B cell (primary cell): ENCODE results near the gene ALOX15B. TPM values are rescaled to one million over a fixed set of nuclear protein-coding genes. Genes with fewer than 3 reads are reported as not detected.
A peak's percentile ranks its signal among the peaks of the same experiment; 100 is the strongest.

Source experiments
- ATAC-seq: fragments of 200-7000 bp; cut with Tn5 transposase; one replicate; pipeline ENCODE4 v1.10.0; 2021; ENCODE audit warnings: low read depth, mild to moderate bottlenecking, moderate number of reproducible peaks, moderate library complexity
- CTCF ChIA-PET: fragments of 350-600 bp; sonication (Branson Sonifier 250); formaldehyde crosslinking; loops from one replicate; lab custom pipeline; 2021; ENCODE audit warnings: antibody characterized with exemption, inconsistent platforms; lab: Charles Lee
- POLR2A ChIA-PET: fragments of 350-600 bp; sonication (Branson Sonifier 250); formaldehyde crosslinking; loops from one replicate; lab custom pipeline; 2021; ENCODE audit warnings: antibody characterized with exemption; lab: Charles Lee
- DNase-seq: peaks from one replicate; pipeline ENCODE4 v3.0.0; 2013
- H2AFZ ChIP-seq: 2 replicates; pipeline ENCODE4 v1.6.1; 2012; ENCODE audit warnings: mild to moderate bottlenecking, low read depth, low read length; ENCODE audit not compliant: insufficient read depth, poor library complexity, severe bottlenecking
- H3K27ac ChIP-seq, 2 donors: 1 replicate in 1 of 2; 2 replicates in 1 of 2; pipeline ENCODE4 v1.5.1; 2012 to 2013; ENCODE audit warnings: low read length in 2 of 2, mild to moderate bottlenecking in 2 of 2, moderate library complexity in 1 of 2
- H3K27me3 ChIP-seq, 4 experiments: fragments of 200-600 bp in 1 of 4; sonication (generic) in 1 of 4; replicated peaks in 1 of 4; 1 replicate in 2 of 4; 2 replicates in 2 of 4; pipeline versions ENCODE4 v1.6.1 to v1.7.0; 2013 to 2016; ENCODE audit warnings: low read length in 3 of 4, mild to moderate bottlenecking in 2 of 4, mixed read lengths in 1 of 4, moderate library complexity in 1 of 4; ENCODE audit not compliant: insufficient read depth in 4 of 4, control insufficient read depth in 3 of 4; ENCODE audit errors: control extremely low read depth in 1 of 4
- H3K36me3 ChIP-seq, 2 experiments: replicated peaks in 1 of 2; 1 replicate in 1 of 2; 2 replicates in 1 of 2; pipeline versions ENCODE4 v1.6.1 to v1.7.1; 2013; ENCODE audit warnings: low read length in 1 of 2; ENCODE audit not compliant: insufficient read depth in 2 of 2, control insufficient read depth in 1 of 2; ENCODE audit errors: control extremely low read depth in 1 of 2, extremely low read depth in 1 of 2
- H3K4me1 ChIP-seq, 2 donors: fragments of 200-600 bp in 1 of 2; sonication (generic) in 1 of 2; 1 replicate in 1 of 2; 2 replicates in 1 of 2; pipeline versions ENCODE4 v1.5.1 to v1.6.1; 2013 to 2017; ENCODE audit warnings: low read length in 2 of 2; ENCODE audit not compliant: control insufficient read depth in 2 of 2, insufficient read depth in 2 of 2
- H3K4me2 ChIP-seq: replicated peaks from 2 replicates; pipeline ENCODE3; 2012; ENCODE audit warnings: mild to moderate bottlenecking, low read depth, low read length; ENCODE audit not compliant: poor library complexity, severe bottlenecking
- H3K4me3 ChIP-seq, 5 experiments: fragments of 200-600 bp in 1 of 5; sonication (generic) in 1 of 5; 1 replicate in 3 of 5; 2 replicates in 2 of 5; pipeline versions ENCODE4 v1.5.1 to v1.7.0; 2011 to 2016; ENCODE audit warnings: low read length in 4 of 5, mild to moderate bottlenecking in 4 of 5, low read depth in 2 of 5, control low read depth in 1 of 5, moderate library complexity in 1 of 5; ENCODE audit not compliant: insufficient read depth in 1 of 5; ENCODE audit errors: control extremely low read depth in 1 of 5, extremely low read depth in 1 of 5
- H3K79me2 ChIP-seq: fragments of 200-600 bp; sonication (generic); one replicate; pipeline ENCODE4 v1.6.0; 2016; ENCODE audit warnings: low read length; ENCODE audit not compliant: control insufficient read depth, insufficient read depth
- H3K9ac ChIP-seq: fragments of 200-600 bp; sonication (generic); 2 replicates; pipeline ENCODE4 v1.6.1; 2017; ENCODE audit warnings: mild to moderate bottlenecking, low read length, moderate library complexity
- H3K9me3 ChIP-seq, 3 donors: one replicate each; pipeline versions ENCODE4 v1.6.1 to v1.7.1; 2013; ENCODE audit warnings: low read length in 2 of 3; ENCODE audit not compliant: control insufficient read depth in 2 of 3, insufficient read depth in 1 of 3; ENCODE audit errors: control extremely low read depth in 1 of 3
- H4K20me1 ChIP-seq: 2 replicates; pipeline ENCODE4 v1.6.0; 2012; ENCODE audit warnings: mild to moderate bottlenecking, low read length; ENCODE audit not compliant: insufficient read depth, control insufficient read depth, poor library complexity, severe bottlenecking
- H3K27ac Mint-ChIP-seq: one replicate; pipeline ENCODE4 v1.8.0; 2021; ENCODE audit warnings: mixed read lengths
- H3K27me3 Mint-ChIP-seq: one replicate; pipeline ENCODE4 v1.8.0; 2021; ENCODE audit warnings: mixed read lengths
- H3K4me1 Mint-ChIP-seq: one replicate; pipeline ENCODE4 v1.8.0; 2021; ENCODE audit warnings: mixed read lengths
- H3K4me3 Mint-ChIP-seq: one replicate; pipeline ENCODE4 v1.8.0; 2021; ENCODE audit warnings: mixed read lengths
- H3K9me3 Mint-ChIP-seq: one replicate; pipeline ENCODE4 v1.8.0; 2022; ENCODE audit warnings: mixed read lengths; ENCODE audit not compliant: insufficient read depth
- EZH2 ChIP-seq: IDR thresholded peaks from 2 replicates; pipeline ENCODE4 v1.6.1; 2012; ENCODE audit warnings: borderline replicate concordance, low read depth, mild to moderate bottlenecking, moderate library complexity, low read length; ENCODE audit not compliant: insufficient read depth, poor library complexity, severe bottlenecking
- WGBS: methylation state at CpG from one replicate; pipeline ENCODE4 v1.1.5; 2013; ENCODE audit warnings: missing lambda C conversion rate; ENCODE audit not compliant: insufficient coverage; 5-methylcytosine and 5-hydroxymethylcytosine counted together
- intact Hi-C: fragments of 100-400 bp; cut with micrococcal nuclease; formaldehyde crosslinking; loops from one replicate; pipeline ENCODE4 v1.10.0; 2022
- polyA plus RNA-seq: library from polyadenylated mRNA; depleted of rRNA; stranded (reverse); fragments of >200 nt; gene quantifications from 2 replicates; pipeline ENCODE4 v1.2.3, GENCODE V29; 2012
- total RNA-seq, 2 donors: library from RNA; stranded (reverse); fragments of 120-200 nt in 1 of 2; gene quantifications; 1 replicate in 1 of 2; 2 replicates in 1 of 2; pipeline versions ENCODE4 v1.2.3 to v1.2.4, GENCODE V29; 2013 to 2022
- TF ChIP-seq, protein P1 (sequence below): fragments of 200-600 bp; IDR thresholded peaks from one replicate; pipeline ENCODE4 v1.8.0; 2022; ENCODE audit warnings: antibody characterized with exemption, mild to moderate bottlenecking

ALOX15B gene
- total and polyA plus RNA-seq, 2 donors (not counting 1 experiment from before 2014, with no cell fraction given) = 0.03 TPM; not detected in 1

GRCh38 chr17:8071496-8071895 lies 32.6 kb downstream of the ALOX15B start:
- Histone ChIP-seq H3K36me3 (no peaks in the 10 kb centered on the region), H2AFZ (no peak overlapping the region), H3K4me3 (no peak overlapping the region), H3K4me1 (peaks cover 25 to 28% of the 10 kb centered on the region in 2 donors), H3K27me3 (peaks cover 0 to 57% (median 39%) of the 10 kb centered on the region in 4 experiments), H3K9ac (no peak overlapping the region), H3K9me3 (peaks cover 0 to 19% (median 0%) of the 10 kb centered on the region in 3 donors), H3K79me2 (no peaks in the 10 kb centered on the region), H3K27ac (no peak overlapping the region), H3K4me2 (no peak overlapping the region), H4K20me1 (no peaks in the 10 kb centered on the region)
- ChIA-PET CTCF (interaction anchor here (1.1 to 11.5 kb wide), 7 partner anchors 9 to 229 kb away, joined by 3 to 360 read pairs (median 8); partner anchors contain the start of gene ALOXE3), POLR2A (no interaction called here)
- DNase-seq (no peak), ATAC-seq (no peak)
- Mint-ChIP-seq H3K9me3 (no peaks in the 10 kb centered on the region), H3K27me3 (peaks cover 55% of the 10 kb centered on the region), H3K27ac (no peak overlapping the region), H3K4me1 (peaks cover 26% of the 10 kb centered on the region), H3K4me3 (no peak overlapping the region)
- no peak for TF ChIP-seq EZH2
- TF ChIP-seq, protein P1, sequence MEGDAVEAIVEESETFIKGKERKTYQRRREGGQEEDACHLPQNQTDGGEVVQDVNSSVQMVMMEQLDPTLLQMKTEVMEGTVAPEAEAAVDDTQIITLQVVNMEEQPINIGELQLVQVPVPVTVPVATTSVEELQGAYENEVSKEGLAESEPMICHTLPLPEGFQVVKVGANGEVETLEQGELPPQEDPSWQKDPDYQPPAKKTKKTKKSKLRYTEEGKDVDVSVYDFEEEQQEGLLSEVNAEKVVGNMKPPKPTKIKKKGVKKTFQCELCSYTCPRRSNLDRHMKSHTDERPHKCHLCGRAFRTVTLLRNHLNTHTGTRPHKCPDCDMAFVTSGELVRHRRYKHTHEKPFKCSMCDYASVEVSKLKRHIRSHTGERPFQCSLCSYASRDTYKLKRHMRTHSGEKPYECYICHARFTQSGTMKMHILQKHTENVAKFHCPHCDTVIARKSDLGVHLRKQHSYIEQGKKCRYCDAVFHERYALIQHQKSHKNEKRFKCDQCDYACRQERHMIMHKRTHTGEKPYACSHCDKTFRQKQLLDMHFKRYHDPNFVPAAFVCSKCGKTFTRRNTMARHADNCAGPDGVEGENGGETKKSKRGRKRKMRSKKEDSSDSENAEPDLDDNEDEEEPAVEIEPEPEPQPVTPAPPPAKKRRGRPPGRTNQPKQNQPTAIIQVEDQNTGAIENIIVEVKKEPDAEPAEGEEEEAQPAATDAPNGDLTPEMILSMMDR = no peak
- 81% methylated on average over 7 of the region's 12 CpGs for WGBS
- intact Hi-C loops = no loop called here

GRCh38 chr17:8072341-8072728 lies 33.5 kb downstream of the ALOX15B start:
- Histone ChIP-seq H3K9ac (peak overlapping the region; percentile 47), H4K20me1 (no peaks in the 10 kb centered on the region)

More at GRCh38 chr17:8072341-8072728, 33.5 kb downstream of the ALOX15B start:
- intact Hi-C loops = loop anchor here (2.0 kb wide), 1 partner anchor 46 kb away; the partner anchor contains the start of gene ALOXE3
- DNase-seq (no peak), ATAC-seq (no peak)
- H3K9me3 Mint-ChIP-seq = no peaks in the 10 kb centered on the region
- H3K4me3 ChIP-seq = peak overlapping the region in 3 of 5 experiments; percentile 4 to 34 (median 21)
- no peak overlapping the region for H3K27ac ChIP-seq
- H3K36me3 ChIP-seq = no peaks in the 10 kb centered on the region
- CTCF ChIA-PET = interaction anchor here (1.1 to 11.5 kb wide), 3 partner anchors 11 to 228 kb away, joined by 3 to 360 read pairs (median 46); partner anchors contain the start of gene ALOXE3
- peaks cover 26% of the 10 kb centered on the region for H3K4me1 Mint-ChIP-seq
- POLR2A ChIA-PET = no interaction called here
- 8% methylated on average over 28 of the region's 28 CpGs for WGBS
- H3K9me3 ChIP-seq = peaks cover 0 to 19% (median 0%) of the 10 kb centered on the region in 3 donors
- peaks cover 25 to 28% of the 10 kb centered on the region in 2 donors for H3K4me1 ChIP-seq
- H3K27ac Mint-ChIP-seq = peak overlapping the region; percentile 15
- H3K4me2 ChIP-seq = peak overlapping the region; percentile 74
- H3K79me2 ChIP-seq = no peaks in the 10 kb centered on the region
- TF ChIP-seq, protein P1 = no peak
- no peak for TF ChIP-seq EZH2
- peak overlapping the region; percentile 55 for H2AFZ ChIP-seq
- H3K27me3 Mint-ChIP-seq = peaks cover 51% of the 10 kb centered on the region
- peak overlapping the region; percentile 81 for H3K4me3 Mint-ChIP-seq
- H3K27me3 ChIP-seq = peaks cover 0 to 57% (median 39%) of the 10 kb centered on the region in 4 experiments
